SK-N-SH treated with all-trans-retinoic acid at 6 μM for 48 hours (cell line): ENCODE data around the gene COMMD8.

ENCODE experiments used
- ATAC-seq: fragments of 200-7000 bp; cut with Tn5 transposase; 3 replicates; pipeline ENCODE4 v1.9.1; 2020; ENCODE audit warnings: mild to moderate bottlenecking, moderate library complexity
- ARNTL ChIP-seq: fragments of 450-650 bp; formaldehyde crosslinking; IDR thresholded peaks from 2 replicates; pipeline ENCODE4 v1.5.0; 2020; ENCODE audit warnings: low read depth, mild to moderate bottlenecking, moderate library complexity, borderline replicate concordance
- BACH2 ChIP-seq: fragments of 250-450 bp; sonication (Bioruptor Pico); IDR thresholded peaks from 2 replicates; pipeline ENCODE4 v1.9.0; 2021; ENCODE audit warnings: mild to moderate bottlenecking, borderline replicate concordance
- PATZ1 ChIP-seq: fragments of 250-450 bp; sonication (Bioruptor Pico); IDR thresholded peaks from 2 replicates; pipeline ENCODE4 v1.8.0; 2020; ENCODE audit warnings: mild to moderate bottlenecking, moderate library complexity, borderline replicate concordance
- POU6F1 ChIP-seq: fragments of 250-450 bp; sonication (Bioruptor Pico); IDR thresholded peaks from 2 replicates; pipeline ENCODE4 v1.8.0; 2021; ENCODE audit warnings: low read depth, mild to moderate bottlenecking, moderate library complexity, borderline replicate concordance
- RARB ChIP-seq: fragments of 250-450 bp; sonication (Bioruptor Pico); IDR thresholded peaks from 2 replicates; pipeline ENCODE4 v1.8.0; 2021; ENCODE audit warnings: mild to moderate bottlenecking, moderate library complexity
- TCF4 ChIP-seq: fragments of 250-450 bp; sonication (Bioruptor Pico); IDR thresholded peaks from 2 replicates; pipeline ENCODE4 v1.8.0; 2021; ENCODE audit warnings: mild to moderate bottlenecking, moderate library complexity, borderline replicate concordance
- TOX ChIP-seq: fragments of 250-450 bp; sonication (Bioruptor Pico); IDR thresholded peaks from 2 replicates; pipeline ENCODE4 v1.8.0; 2021; ENCODE audit warnings: mild to moderate bottlenecking, moderate library complexity, borderline replicate concordance
- TSHZ2 ChIP-seq: fragments of 250-450 bp; sonication (Bioruptor Pico); IDR thresholded peaks from 2 replicates; pipeline ENCODE4 v1.5.0; 2020; ENCODE audit warnings: mild to moderate bottlenecking, moderate library complexity
- ZC3H10 ChIP-seq: fragments of 250-450 bp; sonication (Bioruptor Pico); IDR thresholded peaks from 2 replicates; pipeline ENCODE4 v1.5.1; 2021; ENCODE audit warnings: mild to moderate bottlenecking, moderate library complexity
- ZNF565 ChIP-seq: fragments of 450-650 bp; formaldehyde crosslinking; conservative IDR thresholded peaks from 2 replicates; pipeline ENCODE4 v1.5.0; 2020; ENCODE audit warnings: low read depth, mild to moderate bottlenecking, moderate library complexity
- ZNF70 ChIP-seq: fragments of 450-650 bp; formaldehyde crosslinking; IDR thresholded peaks from 2 replicates; pipeline ENCODE4 v1.5.0; 2020; ENCODE audit warnings: mild to moderate bottlenecking, moderate library complexity
- TF ChIP-seq, protein P1 (sequence below): fragments of 250-450 bp; sonication (Bioruptor Pico); IDR thresholded peaks from 2 replicates; pipeline ENCODE4 v1.5.1; 2021; ENCODE audit warnings: mild to moderate bottlenecking, moderate library complexity
- TF ChIP-seq, protein P2 (sequence below): fragments of 250-450 bp; sonication (Bioruptor Pico); IDR thresholded peaks from 2 replicates; pipeline ENCODE4 v1.5.1; 2020; ENCODE audit warnings: low read depth, mild to moderate bottlenecking, moderate library complexity

COMMD8 gene

GRCh38 chr4:47406408-47406807 is 57.1 kb downstream of the COMMD8 start:
- no peak for ATAC-seq
- TF ChIP-seq ZC3H10 (CRISPR knock-in tag) (no peak), ZNF70 (CRISPR knock-in tag) (no peak), BACH2 (CRISPR knock-in tag) (no peak), PATZ1 (CRISPR knock-in tag) (no peak), TCF4 (CRISPR knock-in tag) (no peak), ARNTL (no peak), POU6F1 (CRISPR knock-in tag) (no peak), TSHZ2 (CRISPR knock-in tag) (no peak), ZNF565 (CRISPR knock-in tag) (no peak), RARB (no peak), TOX (CRISPR knock-in tag) (no peak)
- TF ChIP-seq, protein P1, sequence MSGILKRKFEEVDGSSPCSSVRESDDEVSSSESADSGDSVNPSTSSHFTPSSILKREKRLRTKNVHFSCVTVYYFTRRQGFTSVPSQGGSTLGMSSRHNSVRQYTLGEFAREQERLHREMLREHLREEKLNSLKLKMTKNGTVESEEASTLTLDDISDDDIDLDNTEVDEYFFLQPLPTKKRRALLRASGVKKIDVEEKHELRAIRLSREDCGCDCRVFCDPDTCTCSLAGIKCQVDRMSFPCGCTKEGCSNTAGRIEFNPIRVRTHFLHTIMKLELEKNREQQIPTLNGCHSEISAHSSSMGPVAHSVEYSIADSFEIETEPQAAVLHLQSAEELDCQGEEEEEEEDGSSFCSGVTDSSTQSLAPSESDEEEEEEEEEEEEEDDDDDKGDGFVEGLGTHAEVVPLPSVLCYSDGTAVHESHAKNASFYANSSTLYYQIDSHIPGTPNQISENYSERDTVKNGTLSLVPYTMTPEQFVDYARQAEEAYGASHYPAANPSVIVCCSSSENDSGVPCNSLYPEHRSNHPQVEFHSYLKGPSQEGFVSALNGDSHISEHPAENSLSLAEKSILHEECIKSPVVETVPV (CRISPR knock-in tag), result no peak
- TF ChIP-seq, protein P2, sequence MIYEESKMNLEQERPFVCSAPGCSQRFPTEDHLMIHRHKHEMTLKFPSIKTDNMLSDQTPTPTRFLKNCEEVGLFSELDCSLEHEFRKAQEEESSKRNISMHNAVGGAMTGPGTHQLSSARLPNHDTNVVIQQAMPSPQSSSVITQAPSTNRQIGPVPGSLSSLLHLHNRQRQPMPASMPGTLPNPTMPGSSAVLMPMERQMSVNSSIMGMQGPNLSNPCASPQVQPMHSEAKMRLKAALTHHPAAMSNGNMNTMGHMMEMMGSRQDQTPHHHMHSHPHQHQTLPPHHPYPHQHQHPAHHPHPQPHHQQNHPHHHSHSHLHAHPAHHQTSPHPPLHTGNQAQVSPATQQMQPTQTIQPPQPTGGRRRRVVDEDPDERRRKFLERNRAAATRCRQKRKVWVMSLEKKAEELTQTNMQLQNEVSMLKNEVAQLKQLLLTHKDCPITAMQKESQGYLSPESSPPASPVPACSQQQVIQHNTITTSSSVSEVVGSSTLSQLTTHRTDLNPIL, result no peak
